ENCODE measurements around the gene RAB28.
"Not testable (repeated sequence)": the region's sequence is repeated elsewhere in the genome, so short reads cannot be mapped to it uniquely, and the experiment has no call there.

Gene RAB28

GRCh38 chr4:13445841-13446790, 38.0 kb downstream of the RAB28 start:
- DNase-seq: no peak

GRCh38 chr4:13441506-13441905, 42.6 kb downstream of the RAB28 start:
- no peak for DNase-seq

GRCh38 chr4:13436962-13437361, 47.2 kb downstream of the RAB28 start:
- no peak for DNase-seq

GRCh38 chr4:13432453-13432852, 51.7 kb downstream of the RAB28 start:
- DNase-seq: no peak

- no peak for DNase-seq
Measured at GRCh38 chr4:13430834-13431568, 53.1 kb downstream of the RAB28 start.

GRCh38 chr4:13427599-13428325, 56.4 kb downstream of the RAB28 start:
- no peak for DNase-seq

GRCh38 chr4:13415068-13415785, 68.9 kb downstream of the RAB28 start:
- no peak for DNase-seq

GRCh38 chr4:13413729-13414437, 70.3 kb downstream of the RAB28 start:
- no peak for DNase-seq

- DNase-seq: no peak
Measured at GRCh38 chr4:13411942-13412341, 72.2 kb downstream of the RAB28 start.

- DNase-seq: no peak
Measured at GRCh38 chr4:13409324-13409723, 74.8 kb downstream of the RAB28 start.

GRCh38 chr4:13406156-13406555, 78.0 kb downstream of the RAB28 start:
- not testable (repeated sequence) for DNase-seq

GRCh38 chr4:13403833-13404232, 80.3 kb downstream of the RAB28 start:
- no peak for DNase-seq

- DNase-seq: no peak
Measured at GRCh38 chr4:13403326-13403725, 80.8 kb downstream of the RAB28 start.

- DNase-seq: no peak
Measured at GRCh38 chr4:13399257-13399656, 84.9 kb downstream of the RAB28 start.

- no peak for DNase-seq
Measured at GRCh38 chr4:13396161-13396560, 88.0 kb downstream of the RAB28 start.

- not testable (repeated sequence) for DNase-seq
Measured at GRCh38 chr4:13389901-13390300, 94.2 kb downstream of the RAB28 start.

GRCh38 chr4:13386405-13387107, 97.6 kb downstream of the RAB28 start:
- no peak for DNase-seq

- DNase-seq: no peak
Measured at GRCh38 chr4:13384055-13384454, 100.1 kb downstream of the RAB28 start.

- DNase-seq: no peak
Measured at GRCh38 chr4:13378973-13379759, 105.0 kb downstream of the RAB28 start.

- no peak for DNase-seq
Measured at GRCh38 chr4:13371048-13371447, 113.1 kb downstream of the RAB28 start.
